Body of pancreas (tissue), 4 donors: ENCODE data around the gene DSE. TPM values are rescaled to one million over a fixed set of nuclear protein-coding genes. Genes with fewer than 3 reads are reported as not detected.

Source experiments
- ATAC-seq: fragments of 150-250 bp; one replicate; pipeline ENCODE4 v1.9.1; 2016
- DNase-seq, 4 donors: peaks; one replicate each; pipeline ENCODE4 v3.0.0-alpha.2; 2019
- H3K27ac ChIP-seq, 4 donors: fragments of 200-600 bp; sonication (generic); 1 replicate in 3 of 4; 2 replicates in 1 of 4; pipeline versions ENCODE4 v1.5.1 to v1.6.1; 2016 to 2019; ENCODE audit warnings: mild to moderate bottlenecking in 1 of 4, mixed read lengths in 1 of 4, moderate library complexity in 1 of 4
- H3K27me3 ChIP-seq, 2 donors: fragments of 200-600 bp; sonication (generic); one replicate each; pipeline ENCODE4 v1.6.0; 2016; ENCODE audit warnings: mild to moderate bottlenecking in 1 of 2
- H3K36me3 ChIP-seq, 2 donors: fragments of 200-600 bp; sonication (generic); replicated peaks in 1 of 2; 2 replicates each; pipeline ENCODE4 v1.5.1; 2016; ENCODE audit warnings: low read depth in 2 of 2; ENCODE audit not compliant: insufficient read depth in 1 of 2
- H3K4me1 ChIP-seq: fragments of 200-600 bp; sonication (generic); one replicate; pipeline ENCODE4 v1.6.0; 2016
- H3K4me3 ChIP-seq, 2 donors: fragments of 200-600 bp; sonication (generic); 1 replicate in 1 of 2; 2 replicates in 1 of 2; pipeline ENCODE4 v1.5.1; 2016 to 2019
- H3K9me3 ChIP-seq, 3 donors: fragments of 200-600 bp; sonication (generic); 1 replicate in 2 of 3; 2 replicates in 1 of 3; pipeline ENCODE4 v1.5.1; 2016
- POLR2A ChIP-seq, 3 donors: fragments of 450-650 bp; IDR thresholded peaks; one replicate each; pipeline ENCODE4 v1.6.1; 2016; ENCODE audit warnings: antibody characterized with exemption in 3 of 3, mild to moderate bottlenecking in 2 of 3
- WGBS, 2 donors: methylation state at CpG; one replicate each; pipeline ENCODE4 v1.1.5; 2017; 5-methylcytosine and 5-hydroxymethylcytosine counted together
- intact Hi-C: fragments of 100-400 bp; cut with DNase I; formaldehyde crosslinking; loops from one replicate; pipeline ENCODE4 v1.15.1; 2023
- total RNA-seq, 2 donors: library from RNA; depleted of rRNA; stranded (reverse); fragments of >200 nt; gene quantifications; one replicate each; pipeline ENCODE4 v1.1.0, GENCODE V29; 2016
- TF ChIP-seq, protein P1 (sequence below), 7 experiments: fragments of 450-650 bp in 4 of 7; fragments of 200-600 bp in 3 of 7; sonication (generic) in 3 of 7; IDR thresholded peaks; one replicate each; pipeline ENCODE4 v1.5.1; 2016 to 2019; ENCODE audit warnings: antibody characterized with exemption in 7 of 7

Gene DSE
- total RNA-seq, 2 donors from 2014 or later = 8.6 to 14.0 TPM

DNA sequence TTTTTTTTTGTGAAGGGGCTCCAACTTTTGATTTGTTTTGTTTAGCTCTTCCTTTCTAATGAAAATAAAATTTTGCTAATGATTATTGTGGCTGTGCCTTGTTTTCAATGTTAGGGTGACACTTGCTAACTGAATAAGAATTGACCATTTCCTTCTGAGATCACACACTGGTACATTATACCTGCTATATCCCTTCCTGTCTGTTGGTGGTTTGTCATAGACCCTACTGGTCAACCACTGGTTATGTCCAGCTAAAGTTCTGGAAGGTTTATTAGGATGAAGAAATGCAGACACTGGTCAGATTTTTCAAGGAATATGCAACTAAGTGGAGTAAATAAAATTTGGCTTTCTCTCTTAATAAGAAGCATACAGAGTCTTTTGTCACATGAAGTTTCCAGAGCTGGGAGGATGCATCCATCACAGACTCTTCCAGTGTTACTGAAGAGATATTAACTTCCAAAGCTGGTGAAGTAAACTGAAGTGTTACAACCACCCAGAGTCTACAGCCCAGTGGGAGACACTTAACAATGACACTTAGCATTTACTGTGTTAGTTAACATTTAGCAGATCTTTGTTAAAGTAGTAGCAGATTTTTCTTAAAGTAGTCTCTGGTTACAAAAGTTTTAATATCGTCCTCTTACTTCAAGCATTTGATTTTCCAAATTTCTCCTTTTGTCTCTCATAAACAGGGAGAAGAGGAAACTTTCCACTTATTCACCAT, 121.0 kb downstream of the DSE start:
- ATAC-seq (no peak), DNase-seq (no peak)
- Histone ChIP-seq H3K36me3 (no peaks in the 10 kb centered on the region), H3K4me1 (no peaks in the 10 kb centered on the region), H3K27ac (no peak overlapping the region), H3K27me3 (no peaks in the 10 kb centered on the region), H3K4me3 (no peak overlapping the region), H3K9me3 (no peaks in the 10 kb centered on the region)
- TF ChIP-seq POLR2A (IDR thresholded peaks at IDR 0.05) = no peak
- TF ChIP-seq, protein P1, sequence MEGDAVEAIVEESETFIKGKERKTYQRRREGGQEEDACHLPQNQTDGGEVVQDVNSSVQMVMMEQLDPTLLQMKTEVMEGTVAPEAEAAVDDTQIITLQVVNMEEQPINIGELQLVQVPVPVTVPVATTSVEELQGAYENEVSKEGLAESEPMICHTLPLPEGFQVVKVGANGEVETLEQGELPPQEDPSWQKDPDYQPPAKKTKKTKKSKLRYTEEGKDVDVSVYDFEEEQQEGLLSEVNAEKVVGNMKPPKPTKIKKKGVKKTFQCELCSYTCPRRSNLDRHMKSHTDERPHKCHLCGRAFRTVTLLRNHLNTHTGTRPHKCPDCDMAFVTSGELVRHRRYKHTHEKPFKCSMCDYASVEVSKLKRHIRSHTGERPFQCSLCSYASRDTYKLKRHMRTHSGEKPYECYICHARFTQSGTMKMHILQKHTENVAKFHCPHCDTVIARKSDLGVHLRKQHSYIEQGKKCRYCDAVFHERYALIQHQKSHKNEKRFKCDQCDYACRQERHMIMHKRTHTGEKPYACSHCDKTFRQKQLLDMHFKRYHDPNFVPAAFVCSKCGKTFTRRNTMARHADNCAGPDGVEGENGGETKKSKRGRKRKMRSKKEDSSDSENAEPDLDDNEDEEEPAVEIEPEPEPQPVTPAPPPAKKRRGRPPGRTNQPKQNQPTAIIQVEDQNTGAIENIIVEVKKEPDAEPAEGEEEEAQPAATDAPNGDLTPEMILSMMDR (IDR thresholded peaks at IDR 0.05) = no peak
- WGBS, 2 donors = 72 to 91% methylated on average over 1 of the region's 1 CpG
- intact Hi-C loops = no loop called here

DNA sequence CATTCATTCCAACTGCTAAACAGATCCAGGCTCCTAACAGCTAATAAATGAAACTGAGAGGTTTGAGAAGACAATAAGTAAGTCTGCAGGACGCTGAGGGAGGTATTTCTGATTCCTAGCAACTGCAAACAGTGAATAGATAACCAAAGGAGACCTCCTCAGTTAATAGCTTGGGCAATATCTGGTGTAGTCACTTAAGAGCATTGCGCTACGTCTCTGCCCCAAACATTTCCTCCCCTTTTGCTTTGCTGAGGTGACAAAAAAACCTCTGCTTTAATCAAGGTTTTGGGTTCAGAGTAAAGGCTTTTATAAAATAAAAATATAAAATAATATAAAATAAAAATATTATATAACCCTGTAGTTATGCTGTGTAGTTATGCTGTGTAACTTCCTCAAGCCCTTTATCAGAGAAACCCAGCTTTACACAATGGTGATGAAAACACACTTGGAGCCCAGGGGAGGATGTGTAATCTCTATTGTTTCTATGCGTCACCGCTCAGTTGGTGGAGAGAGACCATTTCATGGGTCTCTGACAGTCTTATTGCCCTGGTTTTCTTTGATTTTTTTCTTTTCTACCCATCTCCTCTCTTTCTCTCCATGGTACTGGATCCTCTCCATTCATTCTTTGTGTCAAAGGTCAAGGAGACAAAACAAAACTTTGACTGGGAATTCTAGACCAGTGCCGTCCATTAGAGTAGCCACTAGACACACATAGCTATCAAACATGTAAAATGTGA, 121.8 kb downstream of the DSE start:
- no peak overlapping the region for H3K4me3 ChIP-seq
- no peaks in the 10 kb centered on the region for H3K4me1 ChIP-seq
- H3K27ac ChIP-seq = no peak overlapping the region
- intact Hi-C loops = no loop called here
- TF ChIP-seq, protein P1 (IDR thresholded peaks at IDR 0.05) = no peak
- TF ChIP-seq POLR2A (IDR thresholded peaks at IDR 0.05) = no peak
- no peaks in the 10 kb centered on the region for H3K9me3 ChIP-seq
- DNase-seq (no peak), ATAC-seq (no peak)
- 69 to 80% methylated on average over 6 of the region's 6 CpGs for WGBS, 2 donors
- no peaks in the 10 kb centered on the region for H3K36me3 ChIP-seq
- H3K27me3 ChIP-seq = no peaks in the 10 kb centered on the region

Other genes starting within 250 kb of the DSE start
- 1 to 10 TPM in 1 of 2 donors, under 1 TPM in 1; 0.26 to 4.9 TPM for gene COL10A1, start 244.8 kb upstream of the DSE start, total RNA-seq
- 10 to 100 TPM in 1 of 2 donors, 1 to 10 TPM in 1; 8.6 to 12.7 TPM for gene TSPYL4, start 116.9 kb upstream of the DSE start, total RNA-seq
- 10 to 100 TPM; 44.1 to 45.2 TPM for gene TSPYL1, start 91.0 kb upstream of the DSE start, total RNA-seq
- 1 to 10 TPM; 1.3 to 2.3 TPM for gene CALHM6, start 90.4 kb downstream of the DSE start, total RNA-seq
- gene CALHM5, start 140.7 kb downstream of the DSE start, total RNA-seq = under 1 TPM; 0.33 to 0.52 TPM
- gene TRAPPC3L, start 174.7 kb downstream of the DSE start, total RNA-seq = not detected
- gene CALHM4, start 182.8 kb downstream of the DSE start, total RNA-seq = not detected
- gene RWDD1, start 200.6 kb downstream of the DSE start, total RNA-seq = 10 to 100 TPM; 21.4 to 28.0 TPM
- gene RSPH4A, start 245.5 kb downstream of the DSE start, total RNA-seq = 1 to 10 TPM in 1 of 2 donors, not detected in 1; 2.6 TPM